ENCODE data around the gene ASXL3.

ASXL3 gene

GRCh38 chr18:33577685-33578517 is at the start of gene ASXL3:
ASXL3 (plus strand) TSS chr18:33578219; CDS start chr18:33578632, 413 bp downstream.
- peak in 1 of 2 donors; percentile 0 for DNase-seq

- DNase-seq = no peak
Measured at GRCh38 chr18:33532978-33533377, 45.0 kb upstream of the ASXL3 start.

- no peak for DNase-seq
Measured at GRCh38 chr18:33536904-33537303, 41.1 kb upstream of the ASXL3 start.

GRCh38 chr18:33538418-33539042 is 39.5 kb upstream of the ASXL3 start:
- no peak for DNase-seq

- no peak for DNase-seq
Measured at GRCh38 chr18:33540392-33540791, 37.6 kb upstream of the ASXL3 start.

GRCh38 chr18:33541316-33541715 is 36.7 kb upstream of the ASXL3 start:
- DNase-seq = no peak

GRCh38 chr18:33556846-33557245 is 21.2 kb upstream of the ASXL3 start:
- no peak for DNase-seq

- no peak for DNase-seq
Measured at GRCh38 chr18:33557706-33558105, 20.3 kb upstream of the ASXL3 start.

GRCh38 chr18:33558529-33558928 is 19.5 kb upstream of the ASXL3 start:
- no peak for DNase-seq

- DNase-seq = no peak
Measured at GRCh38 chr18:33560686-33561370, 17.2 kb upstream of the ASXL3 start.

- no peak for DNase-seq
Measured at GRCh38 chr18:33562741-33563140, 15.3 kb upstream of the ASXL3 start.

GRCh38 chr18:33567705-33568104 is 10.3 kb upstream of the ASXL3 start:
- DNase-seq = no peak

- no peak for DNase-seq
Measured at GRCh38 chr18:33571998-33572787, 5.8 kb upstream of the ASXL3 start.

- no peak for DNase-seq
Measured at GRCh38 chr18:33573193-33573592, 4.8 kb upstream of the ASXL3 start.

- DNase-seq = no peak
Measured at GRCh38 chr18:33575451-33575850, 2.6 kb upstream of the ASXL3 start.

GRCh38 chr18:33576999-33577646 is 896 bp upstream of the ASXL3 start:
- DNase-seq = no peak

- DNase-seq = peak in 1 of 2 donors; percentile 0
Measured at GRCh38 chr18:33578518-33579348, 714 bp downstream of the ASXL3 start.

- no peak for DNase-seq
Measured at GRCh38 chr18:33579349-33580215, 1.6 kb downstream of the ASXL3 start.

GRCh38 chr18:33580546-33580945 is 2.5 kb downstream of the ASXL3 start:
- no peak for DNase-seq

GRCh38 chr18:33581856-33582255 is 3.8 kb downstream of the ASXL3 start:
- DNase-seq = no peak
